ENCODE data around the gene SYK.
"Not testable (repeated sequence)": the region's sequence is repeated elsewhere in the genome, so short reads cannot be mapped to it uniquely, and the experiment has no call there.

SYK gene

DNA sequence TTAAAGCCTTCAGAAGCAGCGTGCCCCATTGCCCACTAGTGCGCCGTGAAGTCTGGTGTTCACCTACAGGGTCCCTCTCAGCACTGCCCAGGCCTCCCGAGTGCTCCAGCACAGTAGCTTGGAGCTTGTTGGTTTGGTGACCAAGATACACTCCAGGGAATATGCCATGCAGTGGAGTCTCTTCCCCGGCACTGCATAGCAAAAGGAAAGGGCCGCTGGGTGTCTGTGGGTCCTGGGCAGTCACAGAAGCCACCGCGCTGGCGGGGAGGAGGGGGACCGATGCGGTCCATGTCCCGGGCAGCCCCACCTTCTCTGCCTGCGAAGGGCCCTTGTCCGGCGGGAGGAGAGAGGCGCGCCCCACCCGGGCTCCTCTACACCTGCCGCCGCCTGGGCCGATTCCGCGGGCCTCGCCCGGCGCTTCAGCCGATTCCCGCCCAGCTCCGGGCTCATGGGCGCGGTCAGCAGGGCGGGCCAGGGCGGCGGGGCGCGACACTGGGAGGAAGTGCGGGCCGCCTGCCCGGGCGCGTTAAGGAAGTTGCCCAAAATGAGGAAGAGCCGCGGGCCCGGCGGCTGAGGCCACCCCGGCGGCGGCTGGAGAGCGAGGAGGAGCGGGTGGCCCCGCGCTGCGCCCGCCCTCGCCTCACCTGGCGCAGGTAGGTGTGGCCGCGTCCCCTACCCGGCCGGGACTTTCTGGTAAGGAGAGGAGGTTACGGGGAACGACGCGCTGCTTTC is at the start of gene SYK:
SYK (plus strand) TSS at position 579 of the 732 bp plus-strand sequence. CDS start 42,080 bp downstream, outside the sequence.
- H3K4me3 ChIP-seq (ENCODE audit: control insufficient read depth, low read depth, low read length): no peak within 1 kb of the TSS
- TF ChIP-seq, protein P1, sequence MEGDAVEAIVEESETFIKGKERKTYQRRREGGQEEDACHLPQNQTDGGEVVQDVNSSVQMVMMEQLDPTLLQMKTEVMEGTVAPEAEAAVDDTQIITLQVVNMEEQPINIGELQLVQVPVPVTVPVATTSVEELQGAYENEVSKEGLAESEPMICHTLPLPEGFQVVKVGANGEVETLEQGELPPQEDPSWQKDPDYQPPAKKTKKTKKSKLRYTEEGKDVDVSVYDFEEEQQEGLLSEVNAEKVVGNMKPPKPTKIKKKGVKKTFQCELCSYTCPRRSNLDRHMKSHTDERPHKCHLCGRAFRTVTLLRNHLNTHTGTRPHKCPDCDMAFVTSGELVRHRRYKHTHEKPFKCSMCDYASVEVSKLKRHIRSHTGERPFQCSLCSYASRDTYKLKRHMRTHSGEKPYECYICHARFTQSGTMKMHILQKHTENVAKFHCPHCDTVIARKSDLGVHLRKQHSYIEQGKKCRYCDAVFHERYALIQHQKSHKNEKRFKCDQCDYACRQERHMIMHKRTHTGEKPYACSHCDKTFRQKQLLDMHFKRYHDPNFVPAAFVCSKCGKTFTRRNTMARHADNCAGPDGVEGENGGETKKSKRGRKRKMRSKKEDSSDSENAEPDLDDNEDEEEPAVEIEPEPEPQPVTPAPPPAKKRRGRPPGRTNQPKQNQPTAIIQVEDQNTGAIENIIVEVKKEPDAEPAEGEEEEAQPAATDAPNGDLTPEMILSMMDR (IDR thresholded peaks at IDR 0.05; ENCODE audit: control insufficient read depth, insufficient read depth, low read depth, low read length, missing control alignments): no peak
- no peak for DNase-seq (ENCODE audit: low read depth)

- not testable (repeated sequence) for H3K4me3 ChIP-seq (ENCODE audit: control insufficient read depth, low read depth, low read length)
- TF ChIP-seq, protein P1 (IDR thresholded peaks at IDR 0.05; ENCODE audit: control insufficient read depth, insufficient read depth, low read depth, low read length, missing control alignments): peak; percentile 20
- peak; percentile 0 for DNase-seq (ENCODE audit: low read depth)
These were observed 45.9 kb upstream of the SYK start for GRCh38 chr9:90755514-90756371.

GRCh38 chr9:90760577-90760976 is 41.0 kb upstream of the SYK start:
- not testable (repeated sequence) for H3K4me3 ChIP-seq (ENCODE audit: control insufficient read depth, low read depth, low read length); DNase-seq (ENCODE audit: low read depth)

DNA sequence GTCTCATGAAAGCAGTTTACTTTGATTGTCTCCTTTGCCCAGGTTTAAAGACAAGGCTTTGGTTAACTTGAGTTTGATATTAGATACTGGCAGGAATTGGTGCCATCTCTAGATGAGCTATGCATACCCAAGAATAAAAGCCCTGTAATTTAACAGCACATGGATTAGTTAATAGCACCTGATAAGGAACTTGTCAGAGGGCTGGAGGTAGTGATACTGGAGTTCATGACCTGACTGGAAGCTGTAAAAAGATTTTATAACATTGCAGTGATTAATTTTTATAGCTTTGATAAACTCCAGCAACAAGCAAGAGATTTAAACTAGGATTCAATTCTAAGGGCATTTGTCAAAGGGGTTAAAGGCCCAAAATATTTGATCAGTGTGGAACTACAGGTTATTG is 34.9 kb upstream of the SYK start:
- H3K4me3 ChIP-seq (ENCODE audit: control insufficient read depth, low read depth, low read length): no peak overlapping the region
- DNase-seq (ENCODE audit: low read depth): no peak
- TF ChIP-seq, protein P1 (IDR thresholded peaks at IDR 0.05; ENCODE audit: control insufficient read depth, insufficient read depth, low read depth, low read length, missing control alignments): no peak

GRCh38 chr9:90767523-90768100 is 34.0 kb upstream of the SYK start:
- TF ChIP-seq, protein P1 (IDR thresholded peaks at IDR 0.05; ENCODE audit: control insufficient read depth, insufficient read depth, low read depth, low read length, missing control alignments): no peak
- H3K4me3 ChIP-seq (ENCODE audit: control insufficient read depth, low read depth, low read length): no peak overlapping the region
- DNase-seq (ENCODE audit: low read depth): no peak

GRCh38 chr9:90770182-90770738 is 31.4 kb upstream of the SYK start:
- TF ChIP-seq, protein P1 (IDR thresholded peaks at IDR 0.05; ENCODE audit: control insufficient read depth, insufficient read depth, low read depth, low read length, missing control alignments): no peak
- DNase-seq (ENCODE audit: low read depth): no peak
- H3K4me3 ChIP-seq (ENCODE audit: control insufficient read depth, low read depth, low read length): no peak overlapping the region

Data from AG09309 (cell line).